ENCODE measurements around the gene JPH4. TPM values are rescaled to one million over a fixed set of nuclear protein-coding genes. Genes with fewer than 3 reads are reported as not detected.

Gene JPH4
- total and polyA plus RNA-seq, 2 donors (not counting 1 experiment from before 2014, with no cell fraction given): not detected

DNA sequence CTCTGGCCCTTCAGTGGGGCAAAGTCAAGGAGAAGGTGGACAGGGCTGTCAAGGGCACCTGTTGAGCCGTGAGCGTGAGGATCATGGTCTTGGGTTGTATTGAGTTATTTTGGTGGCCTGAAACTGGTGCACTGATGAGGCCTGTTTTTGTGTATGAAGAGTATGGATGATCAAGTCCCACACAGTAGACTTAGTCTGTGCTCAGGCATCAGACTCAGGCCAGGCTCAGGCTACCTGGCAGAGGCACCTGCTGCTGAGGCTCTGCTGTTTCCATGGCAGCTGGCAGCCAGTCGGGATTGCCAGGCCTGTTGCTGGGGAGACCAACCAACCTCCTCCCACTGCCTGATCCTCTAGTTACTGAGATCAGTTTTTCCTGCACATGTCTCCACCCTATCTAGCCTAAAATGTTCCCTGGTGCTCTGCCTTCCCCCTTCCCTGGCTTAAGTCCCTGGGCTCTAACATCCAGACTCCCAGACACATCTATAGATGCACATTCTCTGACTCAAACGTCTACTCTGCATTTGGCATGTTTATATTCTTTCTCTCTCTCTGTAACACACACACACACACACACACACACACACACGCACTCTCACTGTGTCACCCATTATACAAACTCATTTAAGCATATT, 5.1 kb downstream of the JPH4 start:
- H3K4me1 ChIP-seq (ENCODE audit: control insufficient read depth in 2 of 2, insufficient read depth in 2 of 2, low read length in 2 of 2): peaks cover 22 to 26% of the 10 kb centered on the region in 2 donors
- 83% methylated on average over 5 of the region's 5 CpGs for WGBS (ENCODE audit: insufficient coverage)
- no peak overlapping the region for H3K4me3 ChIP-seq (ENCODE audit: control extremely low read depth in 1 of 5, extremely low read depth in 1 of 5, insufficient read depth in 1 of 5, low read depth in 2 of 5, low read length in 4 of 5)
- no peaks in the 10 kb centered on the region for H3K36me3 ChIP-seq (replicated peaks in 1 of 2; ENCODE audit: control extremely low read depth in 1 of 2, control insufficient read depth in 1 of 2, extremely low read depth in 1 of 2, insufficient read depth in 2 of 2, low read length in 1 of 2)
- TF ChIP-seq, protein P1, sequence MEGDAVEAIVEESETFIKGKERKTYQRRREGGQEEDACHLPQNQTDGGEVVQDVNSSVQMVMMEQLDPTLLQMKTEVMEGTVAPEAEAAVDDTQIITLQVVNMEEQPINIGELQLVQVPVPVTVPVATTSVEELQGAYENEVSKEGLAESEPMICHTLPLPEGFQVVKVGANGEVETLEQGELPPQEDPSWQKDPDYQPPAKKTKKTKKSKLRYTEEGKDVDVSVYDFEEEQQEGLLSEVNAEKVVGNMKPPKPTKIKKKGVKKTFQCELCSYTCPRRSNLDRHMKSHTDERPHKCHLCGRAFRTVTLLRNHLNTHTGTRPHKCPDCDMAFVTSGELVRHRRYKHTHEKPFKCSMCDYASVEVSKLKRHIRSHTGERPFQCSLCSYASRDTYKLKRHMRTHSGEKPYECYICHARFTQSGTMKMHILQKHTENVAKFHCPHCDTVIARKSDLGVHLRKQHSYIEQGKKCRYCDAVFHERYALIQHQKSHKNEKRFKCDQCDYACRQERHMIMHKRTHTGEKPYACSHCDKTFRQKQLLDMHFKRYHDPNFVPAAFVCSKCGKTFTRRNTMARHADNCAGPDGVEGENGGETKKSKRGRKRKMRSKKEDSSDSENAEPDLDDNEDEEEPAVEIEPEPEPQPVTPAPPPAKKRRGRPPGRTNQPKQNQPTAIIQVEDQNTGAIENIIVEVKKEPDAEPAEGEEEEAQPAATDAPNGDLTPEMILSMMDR (IDR thresholded peaks at IDR 0.05): no peak
- TF ChIP-seq EZH2 (IDR thresholded peaks at IDR 0.05; ENCODE audit: borderline replicate concordance, insufficient read depth, low read depth, low read length, poor library complexity, severe bottlenecking): no peak
- peaks cover 0 to 13% (median 0%) of the 10 kb centered on the region in 3 donors for H3K9me3 ChIP-seq (ENCODE audit: control extremely low read depth in 1 of 3, control insufficient read depth in 2 of 3, insufficient read depth in 1 of 3, low read length in 2 of 3)
- H3K79me2 ChIP-seq (ENCODE audit: control insufficient read depth, insufficient read depth, low read length): no peaks in the 10 kb centered on the region
- DNase-seq (peak; percentile 5), ATAC-seq (ENCODE audit: low read depth) (no peak)
- H3K9me3 Mint-ChIP-seq (ENCODE audit: insufficient read depth): no peaks in the 10 kb centered on the region
- CTCF ChIA-PET: interaction anchor here (0.5 to 9.3 kb wide), 3 partner anchors 15 to 115 kb away, joined by 3 to 61 read pairs (median 3); partner anchors contain the start of gene THTPA
- H3K4me3 Mint-ChIP-seq: no peak overlapping the region
- POLR2A ChIA-PET: no interaction called here
- no peak overlapping the region for H2AFZ ChIP-seq (ENCODE audit: insufficient read depth, low read depth, low read length, poor library complexity, severe bottlenecking)
- H3K27ac Mint-ChIP-seq: no peak overlapping the region
- no peak overlapping the region for H3K9ac ChIP-seq (ENCODE audit: low read length)
- H3K4me1 Mint-ChIP-seq: peaks cover 18% of the 10 kb centered on the region
- no peak overlapping the region for H3K27ac ChIP-seq (ENCODE audit: low read length in 2 of 2)
- H3K4me2 ChIP-seq (replicated peaks; ENCODE audit: low read depth, low read length, poor library complexity, severe bottlenecking): no peak overlapping the region
- H3K27me3 ChIP-seq (replicated peaks in 1 of 4; ENCODE audit: control extremely low read depth in 1 of 4, control insufficient read depth in 3 of 4, insufficient read depth in 4 of 4, low read length in 3 of 4): peaks cover 0 to 51% (median 23%) of the 10 kb centered on the region in 4 experiments
- no peaks in the 10 kb centered on the region for H4K20me1 ChIP-seq (ENCODE audit: control insufficient read depth, insufficient read depth, low read length, poor library complexity, severe bottlenecking)
- peaks cover 52% of the 10 kb centered on the region for H3K27me3 Mint-ChIP-seq
- intact Hi-C loops (cut with micrococcal nuclease): no loop called here

DNA sequence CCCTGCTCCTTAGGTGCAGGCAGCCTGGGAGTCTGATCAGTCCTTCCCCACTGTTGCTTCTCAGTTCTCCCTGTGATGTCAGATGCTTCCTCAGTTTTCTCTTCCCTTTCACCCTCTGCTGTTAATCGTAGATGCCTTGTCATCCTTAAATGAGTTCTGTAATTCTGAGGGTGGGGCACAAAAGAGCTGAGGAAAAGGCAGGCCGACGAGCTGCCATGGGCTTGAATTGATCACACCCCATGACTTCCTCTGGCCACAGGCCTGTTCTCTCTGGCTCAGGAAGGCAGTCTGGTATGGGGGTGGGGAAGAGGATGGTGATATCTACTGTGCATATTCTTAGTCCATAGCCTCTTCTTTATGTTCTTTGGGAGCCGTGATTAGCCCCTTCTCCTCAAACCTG, 5.8 kb downstream of the JPH4 start:
- ATAC-seq (ENCODE audit: low read depth) (no peak), DNase-seq (no peak)
- H2AFZ ChIP-seq (ENCODE audit: insufficient read depth, low read depth, low read length, poor library complexity, severe bottlenecking): no peak overlapping the region
- H3K4me2 ChIP-seq (replicated peaks; ENCODE audit: low read depth, low read length, poor library complexity, severe bottlenecking): no peak overlapping the region
- no peaks in the 10 kb centered on the region for H3K79me2 ChIP-seq (ENCODE audit: control insufficient read depth, insufficient read depth, low read length)
- H3K4me3 Mint-ChIP-seq: no peak overlapping the region
- peaks cover 0 to 44% (median 20%) of the 10 kb centered on the region in 4 experiments for H3K27me3 ChIP-seq (replicated peaks in 1 of 4; ENCODE audit: control extremely low read depth in 1 of 4, control insufficient read depth in 3 of 4, insufficient read depth in 4 of 4, low read length in 3 of 4)
- no peak overlapping the region for H3K4me3 ChIP-seq (ENCODE audit: control extremely low read depth in 1 of 5, extremely low read depth in 1 of 5, insufficient read depth in 1 of 5, low read depth in 2 of 5, low read length in 4 of 5)
- no peaks in the 10 kb centered on the region for H4K20me1 ChIP-seq (ENCODE audit: control insufficient read depth, insufficient read depth, low read length, poor library complexity, severe bottlenecking)
- peaks cover 48% of the 10 kb centered on the region for H3K27me3 Mint-ChIP-seq
- H3K4me1 Mint-ChIP-seq: peaks cover 23% of the 10 kb centered on the region
- H3K9me3 Mint-ChIP-seq (ENCODE audit: insufficient read depth): no peaks in the 10 kb centered on the region
- no peak overlapping the region for H3K27ac ChIP-seq (ENCODE audit: low read length in 2 of 2)
- ChIA-PET CTCF (interaction anchor here (0.5 to 9.3 kb wide), 3 partner anchors 16 to 114 kb away, joined by 3 to 61 read pairs (median 3); partner anchors contain the start of gene THTPA), POLR2A (no interaction called here)
- no peak for TF ChIP-seq EZH2 (IDR thresholded peaks at IDR 0.05; ENCODE audit: borderline replicate concordance, insufficient read depth, low read depth, low read length, poor library complexity, severe bottlenecking)
- TF ChIP-seq, protein P1 (IDR thresholded peaks at IDR 0.05): no peak
- no peak overlapping the region for H3K27ac Mint-ChIP-seq
- 67% methylated on average over 1 of the region's 4 CpGs for WGBS (ENCODE audit: insufficient coverage)
- peaks cover 0 to 13% (median 0%) of the 10 kb centered on the region in 3 donors for H3K9me3 ChIP-seq (ENCODE audit: control extremely low read depth in 1 of 3, control insufficient read depth in 2 of 3, insufficient read depth in 1 of 3, low read length in 2 of 3)
- intact Hi-C loops (cut with micrococcal nuclease): no loop called here
- H3K36me3 ChIP-seq (replicated peaks in 1 of 2; ENCODE audit: control extremely low read depth in 1 of 2, control insufficient read depth in 1 of 2, extremely low read depth in 1 of 2, insufficient read depth in 2 of 2, low read length in 1 of 2): no peaks in the 10 kb centered on the region
- peaks cover 25 to 26% of the 10 kb centered on the region in 2 donors for H3K4me1 ChIP-seq (ENCODE audit: control insufficient read depth in 2 of 2, insufficient read depth in 2 of 2, low read length in 2 of 2)
- H3K9ac ChIP-seq (ENCODE audit: low read length): no peak overlapping the region
